CD4-positive, alpha-beta T cell (primary cell): Measurements from ENCODE around the gene KIF26B. TPM values are rescaled to one million over a fixed set of nuclear protein-coding genes. Genes with fewer than 3 reads are reported as not detected.

Experiments
- ATAC-seq: fragments of 200-7000 bp; cut with Tn5 transposase; one replicate; pipeline ENCODE4 v1.10.0; 2022; ENCODE audit warnings: mild to moderate bottlenecking; ENCODE audit not compliant: poor library complexity
- CTCF ChIA-PET: fragments of 350-600 bp; sonication (Branson Sonifier 250); formaldehyde crosslinking; loops from one replicate; lab custom pipeline; 2021; ENCODE audit warnings: antibody characterized with exemption, inconsistent platforms; lab: Charles Lee
- POLR2A ChIA-PET: fragments of 350-600 bp; sonication (Branson Sonifier 250); formaldehyde crosslinking; loops from one replicate; lab custom pipeline; 2021; ENCODE audit warnings: antibody characterized with exemption, inconsistent platforms; lab: Charles Lee
- DNase-seq, 14 experiments: peaks; one replicate each; pipeline ENCODE4 v3.0.0-alpha.2; 2013 to 2020; ENCODE audit warnings: mixed read lengths in 2 of 14
- H3K27ac ChIP-seq, 2 donors: one replicate each; pipeline versions ENCODE4 v1.5.1 to v1.7.0; 2013; ENCODE audit warnings: low read length in 2 of 2, low read depth in 1 of 2, mild to moderate bottlenecking in 1 of 2
- H3K27me3 ChIP-seq, 2 experiments: 1 replicate in 1 of 2; 2 replicates in 1 of 2; pipeline versions ENCODE4 v1.6.1 to v1.7.0; 2013; ENCODE audit warnings: low read length in 2 of 2, control low read depth in 1 of 2, mild to moderate bottlenecking in 1 of 2, moderate library complexity in 1 of 2; ENCODE audit not compliant: insufficient read depth in 2 of 2, control insufficient read depth in 1 of 2
- H3K36me3 ChIP-seq: one replicate; pipeline ENCODE4 v1.6.1; 2013; ENCODE audit warnings: low read length, control low read depth; ENCODE audit not compliant: insufficient read depth
- H3K4me1 ChIP-seq: one replicate; pipeline ENCODE4 v1.6.1; 2013; ENCODE audit warnings: low read length, control low read depth; ENCODE audit not compliant: insufficient read depth
- H3K4me3 ChIP-seq: one replicate; pipeline ENCODE4 v1.5.1; 2013; ENCODE audit warnings: mild to moderate bottlenecking, low read length, moderate library complexity
- H3K9me3 ChIP-seq, 2 experiments: 1 replicate in 1 of 2; 2 replicates in 1 of 2; pipeline versions ENCODE4 v1.6.1 to v1.7.0; 2013; ENCODE audit warnings: low read length in 2 of 2, mild to moderate bottlenecking in 2 of 2, control low read depth in 1 of 2, moderate library complexity in 1 of 2; ENCODE audit not compliant: control insufficient read depth in 1 of 2, insufficient read depth in 1 of 2
- H3K27ac Mint-ChIP-seq: one replicate; pipeline ENCODE4 v1.8.0; 2020; ENCODE audit warnings: mixed read lengths
- H3K27me3 Mint-ChIP-seq: one replicate; pipeline ENCODE4 v1.8.0; 2021; ENCODE audit warnings: mixed read lengths
- H3K36me3 Mint-ChIP-seq: one replicate; pipeline ENCODE4 v1.8.0; 2021; ENCODE audit warnings: low read depth, mixed read lengths
- H3K4me1 Mint-ChIP-seq: one replicate; pipeline ENCODE4 v1.8.0; 2021; ENCODE audit warnings: low read depth, mixed read lengths
- H3K4me3 Mint-ChIP-seq: one replicate; pipeline ENCODE4 v1.8.0; 2020; ENCODE audit warnings: mild to moderate bottlenecking, mixed read lengths
- H3K9me3 Mint-ChIP-seq: one replicate; pipeline ENCODE4 v1.8.0; 2020; ENCODE audit warnings: mixed read lengths
- CTCF ChIP-seq: fragments of 200-600 bp; IDR thresholded peaks from one replicate; pipeline ENCODE4 v1.8.0; 2022; ENCODE audit warnings: antibody characterized with exemption, mild to moderate bottlenecking
- intact Hi-C, 2 experiments: fragments of 100-400 bp; cut with DNase I in 1 of 2; cut with micrococcal nuclease in 1 of 2; formaldehyde crosslinking; loops; one replicate each; pipeline versions ENCODE4 v1.15.1 to v1.9.0; 2023 to 2025; cut with DNase I, micrococcal nuclease
- total RNA-seq, 174 experiments: library from RNA in 2 of 174; stranded (reverse) in 2 of 174; gene quantifications; one replicate each; pipeline ENCODE4 v1.2.3 and lab custom pipeline; 2021 to 2026

The KIF26B gene
- total RNA-seq, 2 experiments from 2014 or later = 0.03 TPM; not detected in 1

GRCh38 chr1:245609354-245610150 is 454.8 kb downstream of the KIF26B start:
- ATAC-seq (no peak), DNase-seq (no peak)
- TF ChIP-seq CTCF = no peak
- no peaks in the 10 kb centered on the region for H3K27me3 Mint-ChIP-seq
- no peak overlapping the region for H3K4me3 Mint-ChIP-seq
- ChIA-PET POLR2A (no interaction called here), CTCF (interaction anchor here (0.8 kb wide), 1 partner anchor 15 kb away, joined by 3 read pairs; no protein-coding TSS in a partner anchor)
- intact Hi-C loops = no loop called here
- Histone ChIP-seq H3K27me3 (no peaks in the 10 kb centered on the region), H3K36me3 (no peaks in the 10 kb centered on the region), H3K4me1 (no peaks in the 10 kb centered on the region), H3K9me3 (peaks cover 0 to 12% of the 10 kb centered on the region in 2 experiments), H3K4me3 (no peak overlapping the region), H3K27ac (no peak overlapping the region)
- H3K9me3 Mint-ChIP-seq = no peaks in the 10 kb centered on the region
- H3K4me1 Mint-ChIP-seq = no peaks in the 10 kb centered on the region
- no peak overlapping the region for H3K27ac Mint-ChIP-seq
- H3K36me3 Mint-ChIP-seq = no peaks in the 10 kb centered on the region

DNA sequence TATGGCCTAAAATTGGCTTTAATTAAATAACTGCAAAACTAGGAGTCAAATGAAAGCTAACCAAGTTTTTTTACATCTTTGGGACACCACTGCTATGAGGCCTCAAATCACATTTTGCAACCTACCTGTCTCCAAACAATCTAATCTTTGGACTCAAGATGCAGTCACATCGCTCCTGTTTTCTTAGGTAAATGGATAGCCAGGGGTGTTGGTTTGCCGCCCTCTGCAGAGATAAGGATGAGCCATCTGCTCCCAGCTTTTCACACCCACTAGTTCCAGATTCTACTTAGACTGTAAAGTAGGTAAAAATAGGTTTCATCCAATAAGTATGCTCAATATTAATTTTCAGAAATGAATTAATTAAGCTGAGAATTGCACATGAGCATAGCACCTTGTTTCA is 456.5 kb downstream of the KIF26B start:
- H3K4me1 Mint-ChIP-seq = no peaks in the 10 kb centered on the region
- ATAC-seq (no peak), DNase-seq (no peak)
- no peaks in the 10 kb centered on the region for H3K27me3 ChIP-seq
- ChIA-PET CTCF (no interaction called here), POLR2A (no interaction called here)
- H3K4me1 ChIP-seq = no peaks in the 10 kb centered on the region
- H3K4me3 Mint-ChIP-seq = no peak overlapping the region
- H3K9me3 Mint-ChIP-seq = no peaks in the 10 kb centered on the region
- no peak overlapping the region for H3K27ac Mint-ChIP-seq
- no peaks in the 10 kb centered on the region for H3K36me3 Mint-ChIP-seq
- H3K36me3 ChIP-seq = no peaks in the 10 kb centered on the region
- H3K4me3 ChIP-seq = no peak overlapping the region
- no peak for TF ChIP-seq CTCF
- peaks cover 0 to under 1% of the 10 kb centered on the region in 2 experiments for H3K9me3 ChIP-seq
- H3K27me3 Mint-ChIP-seq = no peaks in the 10 kb centered on the region
- intact Hi-C loops = no loop called here
- no peak overlapping the region for H3K27ac ChIP-seq

DNA sequence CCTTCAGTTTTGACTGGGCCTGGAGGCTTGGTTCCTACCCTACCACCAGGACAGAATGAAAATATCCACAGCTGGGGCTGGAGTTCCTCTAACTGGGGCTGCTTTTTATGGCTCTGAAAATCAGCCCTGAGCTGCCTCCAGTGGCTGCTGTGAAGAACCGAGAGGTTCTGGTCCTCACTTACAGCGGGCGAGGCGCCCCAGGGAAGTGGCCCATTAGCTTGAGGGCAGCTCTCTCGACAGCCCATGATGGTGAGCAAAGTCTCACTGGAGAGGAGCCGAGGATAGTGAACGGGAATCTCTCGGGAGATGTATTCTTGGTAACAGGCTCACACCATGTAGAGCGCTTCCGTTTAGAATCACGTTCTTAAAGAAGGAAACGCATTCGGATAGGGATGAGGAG is 459.7 kb downstream of the KIF26B start:
- POLR2A ChIA-PET = no interaction called here
- Mint-ChIP-seq H3K36me3 (no peaks in the 10 kb centered on the region), H3K4me1 (no peaks in the 10 kb centered on the region), H3K27me3 (peaks cover 3% of the 10 kb centered on the region), H3K9me3 (no peaks in the 10 kb centered on the region), H3K27ac (no peak overlapping the region), H3K4me3 (no peak overlapping the region)
- Histone ChIP-seq H3K9me3 (no peaks in the 10 kb centered on the region), H3K27ac (no peak overlapping the region), H3K27me3 (no peaks in the 10 kb centered on the region), H3K36me3 (no peaks in the 10 kb centered on the region), H3K4me1 (no peaks in the 10 kb centered on the region), H3K4me3 (no peak overlapping the region)
- DNase-seq = no peak
- intact Hi-C loops = no loop called here
- ATAC-seq = no peak
- no peak for TF ChIP-seq CTCF
- CTCF ChIA-PET = no interaction called here
